ENCODE measurements around the gene HIC1. TPM values are rescaled to one million over a fixed set of nuclear protein-coding genes. Genes with fewer than 3 reads are reported as not detected.

HIC1 gene
- total and polyA plus RNA-seq, 9 of the 15 experiments (the other 6 are each of a cell fraction or from before 2014, with no cell fraction given) = 0.01 to 2.5 (median 0.18) TPM

GRCh38 chr17:2041561-2042389 lies 13.1 kb upstream of the HIC1 start, which contains the start of gene OVCA2 (continued):
- 0 out of 4 replicates have a peak, but pooled peaks have one; percentile 36 to 37 for TF ChIP-seq TEAD1 (CRISPR knock-in tag; IDR thresholded peaks at IDR 0.05)
- peak; percentile 93 for TF ChIP-seq ETV5 (CRISPR knock-in tag; IDR thresholded peaks at IDR 0.05; ENCODE audit: low read depth)
- TF ChIP-seq NFRKB (IDR thresholded peaks at IDR 0.05; ENCODE audit: low read depth) = peak; percentile 52; the same call in 1 of the 2 replicates
- 0 out of 2 replicates have a peak, but pooled peaks have one; percentile 66 for TF ChIP-seq SRSF1 (IDR thresholded peaks at IDR 0.05; ENCODE audit: low read depth, low read length)
- TF ChIP-seq ATF2 (CRISPR knock-in tag; IDR thresholded peaks at IDR 0.05) = no peak
- TF ChIP-seq ZNF197 (CRISPR knock-in tag; IDR thresholded peaks at IDR 0.05; ENCODE audit: low read depth) = 0 out of 2 replicates have a peak, but pooled peaks have one; percentile 56
- TF ChIP-seq MLX (CRISPR knock-in tag; conservative IDR thresholded peaks at IDR 0.05) = no peak
- TF ChIP-seq ZNF41 (CRISPR knock-in tag; conservative IDR thresholded peaks at IDR 0.05) = 0 out of 2 replicates have a peak, but pooled peaks have one; percentile 30
- TF ChIP-seq MXI1 (IDR thresholded peaks at IDR 0.05; ENCODE audit: low read depth, low read length) = peak; percentile 94
- TF ChIP-seq JUND (IDR thresholded peaks at IDR 0.05; ENCODE audit: borderline replicate concordance, low read depth, low read length) = 0 out of 2 replicates have a peak, but pooled peaks have one; percentile 8
- no peak; the same call in 2 of the 3 replicates for TF ChIP-seq JUND (tag; IDR thresholded peaks at IDR 0.05; ENCODE audit: borderline replicate concordance, low read depth, low read length)
- peak; percentile 98 for TF ChIP-seq RFX1 (IDR thresholded peaks at IDR 0.05)
- peak; percentile 81 for TF ChIP-seq FIP1L1 (IDR thresholded peaks at IDR 0.05; ENCODE audit: low read depth, low read length, poor library complexity, severe bottlenecking)
- TF ChIP-seq COPS2 (conservative IDR thresholded peaks at IDR 0.05) = no peak
- no peak for TF ChIP-seq CBFB (CRISPR knock-in tag; IDR thresholded peaks at IDR 0.05)
- TF ChIP-seq SNIP1 (IDR thresholded peaks at IDR 0.05; ENCODE audit: low read depth) = no peak
- 0 out of 2 replicates have a peak, but pooled peaks have one; percentile 20 for TF ChIP-seq FOSL1 (tag; conservative IDR thresholded peaks at IDR 0.05)
- peak; percentile 53 for TF ChIP-seq SMAD1 (IDR thresholded peaks at IDR 0.05; ENCODE audit: low read depth, low read length, partially characterized antibody)
- TF ChIP-seq ZSCAN29 (IDR thresholded peaks at IDR 0.05) = no peak
- TF ChIP-seq HNRNPH1 (optimal IDR thresholded peaks at IDR 0.05; ENCODE audit: low read depth, low read length) = no peak
- no peak for TF ChIP-seq ATF1 (CRISPR knock-in tag; IDR thresholded peaks at IDR 0.05)
- peak; percentile 83 for TF ChIP-seq ATF1 (tag; IDR thresholded peaks at IDR 0.05)
- peak; percentile 67 for TF ChIP-seq NEUROD1 (IDR thresholded peaks at IDR 0.05; ENCODE audit: borderline replicate concordance, low read depth, low read length, partially characterized antibody)
- peak; percentile 8; the same call in 1 of the 2 replicates for TF ChIP-seq STAG1 (CRISPR knock-in tag; IDR thresholded peaks at IDR 0.05; ENCODE audit: borderline replicate concordance)
- TF ChIP-seq ZNF24 (IDR thresholded peaks at IDR 0.05) = peak; percentile 15; the same call in 1 of the 2 replicates
- TF ChIP-seq KDM4B (IDR thresholded peaks at IDR 0.05; ENCODE audit: borderline replicate concordance in 2 of 2, low read depth in 1 of 2) = peak in 1 of 2 experiments; percentile 94; a peak in 1 of 4 replicates
- TF ChIP-seq BMI1 (IDR thresholded peaks at IDR 0.05; ENCODE audit: low read length) = peak; percentile 94
- TF ChIP-seq ZBTB7A (IDR thresholded peaks at IDR 0.05; ENCODE audit: borderline replicate concordance, control insufficient read depth, low read depth, low read length) = peak; percentile 89; the same call in 1 of the 2 replicates

Data from K562 (cell line).